Activated CD8-positive, alpha-beta T cell treated with anti-CD3 and anti-CD28 coated beads for 36 hours (primary cell): ENCODE data around the gene EID3. TPM values are rescaled to one million over a fixed set of nuclear protein-coding genes. Genes with fewer than 3 reads are reported as not detected.

Source experiments
- ATAC-seq: fragments of 200-7000 bp; cut with Tn5 transposase; one replicate; pipeline ENCODE4 v1.10.0; 2021; ENCODE audit warnings: mild to moderate bottlenecking, moderate library complexity
- CTCF ChIA-PET: fragments of 350-600 bp; sonication (Branson Sonifier 250); formaldehyde crosslinking; loops from one replicate; lab custom pipeline; 2021; ENCODE audit warnings: antibody characterized with exemption; lab: Charles Lee
- POLR2A ChIA-PET: fragments of 350-600 bp; sonication (Branson Sonifier 250); formaldehyde crosslinking; loops from one replicate; lab custom pipeline; 2021; ENCODE audit warnings: antibody characterized with exemption; lab: Charles Lee
- DNase-seq: peaks from one replicate; pipeline ENCODE4 v3.0.0-alpha.2; 2020
- H3K27ac Mint-ChIP-seq: one replicate; pipeline ENCODE4 v1.8.0; 2021; ENCODE audit warnings: mild to moderate bottlenecking, mixed read lengths
- H3K27me3 Mint-ChIP-seq: one replicate; pipeline ENCODE4 v1.8.0; 2021; ENCODE audit warnings: mixed read lengths
- H3K36me3 Mint-ChIP-seq: one replicate; pipeline ENCODE4 v1.8.0; 2021; ENCODE audit warnings: low read depth, mixed read lengths
- H3K4me1 Mint-ChIP-seq: one replicate; pipeline ENCODE4 v1.8.0; 2021; ENCODE audit warnings: low read depth, mixed read lengths
- H3K4me3 Mint-ChIP-seq: one replicate; pipeline ENCODE4 v1.8.0; 2021; ENCODE audit warnings: mild to moderate bottlenecking, moderate library complexity, mixed read lengths
- H3K9me3 Mint-ChIP-seq: one replicate; pipeline ENCODE4 v1.8.0; 2021; ENCODE audit warnings: mixed read lengths
- intact Hi-C: fragments of 100-400 bp; cut with micrococcal nuclease; formaldehyde crosslinking; loops from one replicate; pipeline ENCODE4 v1.10.0; 2022
- total RNA-seq, 2 experiments: library from RNA; stranded (reverse); gene quantifications; one replicate each; pipeline ENCODE4 v1.2.3, GENCODE V29; 2021
- TF ChIP-seq, protein P1 (sequence below): fragments of 200-600 bp; IDR thresholded peaks from one replicate; pipeline ENCODE4 v1.8.0; 2022; ENCODE audit warnings: antibody characterized with exemption, mild to moderate bottlenecking

The EID3 gene
- total RNA-seq, 2 experiments from 2014 or later = 3.7 to 4.8 TPM

DNA sequence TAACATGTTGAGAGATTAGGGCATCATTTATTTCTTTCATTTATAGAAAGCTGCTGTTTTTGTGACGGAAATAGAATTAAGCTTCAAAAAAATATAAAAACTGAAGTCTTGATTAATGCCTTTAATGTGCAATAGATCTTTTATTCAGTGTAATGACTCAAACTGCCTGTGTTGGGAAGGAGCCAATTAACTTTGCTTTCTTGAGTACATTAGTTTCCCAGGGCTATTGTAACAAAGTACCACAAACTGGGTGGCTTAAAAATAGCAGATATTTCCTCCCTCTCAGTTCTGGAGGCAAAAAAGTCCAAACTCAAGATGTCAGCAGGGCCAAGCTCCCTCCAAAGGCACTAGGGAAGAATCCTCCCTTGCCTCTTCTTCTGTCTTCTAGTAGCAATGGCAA lies 36.6 kb downstream of the EID3 start:
- ChIA-PET POLR2A (interaction anchor here (1.0 to 1.4 kb wide), 2 partner anchors 42 to 53 kb away, joined by 3 to 4 read pairs; no protein-coding TSS in a partner anchor), CTCF (interaction anchor here (0.8 to 1.5 kb wide), 6 partner anchors 11 to 140 kb away, joined by 3 to 4 read pairs (median 3); no protein-coding TSS in a partner anchor)
- DNase-seq (no peak), ATAC-seq (no peak)
- Mint-ChIP-seq H3K4me1 (no peaks in the 10 kb centered on the region), H3K9me3 (no peaks in the 10 kb centered on the region), H3K27me3 (no peaks in the 10 kb centered on the region), H3K27ac (no peak overlapping the region), H3K36me3 (peaks cover 50% of the 10 kb centered on the region), H3K4me3 (no peak overlapping the region)
- TF ChIP-seq, protein P1, sequence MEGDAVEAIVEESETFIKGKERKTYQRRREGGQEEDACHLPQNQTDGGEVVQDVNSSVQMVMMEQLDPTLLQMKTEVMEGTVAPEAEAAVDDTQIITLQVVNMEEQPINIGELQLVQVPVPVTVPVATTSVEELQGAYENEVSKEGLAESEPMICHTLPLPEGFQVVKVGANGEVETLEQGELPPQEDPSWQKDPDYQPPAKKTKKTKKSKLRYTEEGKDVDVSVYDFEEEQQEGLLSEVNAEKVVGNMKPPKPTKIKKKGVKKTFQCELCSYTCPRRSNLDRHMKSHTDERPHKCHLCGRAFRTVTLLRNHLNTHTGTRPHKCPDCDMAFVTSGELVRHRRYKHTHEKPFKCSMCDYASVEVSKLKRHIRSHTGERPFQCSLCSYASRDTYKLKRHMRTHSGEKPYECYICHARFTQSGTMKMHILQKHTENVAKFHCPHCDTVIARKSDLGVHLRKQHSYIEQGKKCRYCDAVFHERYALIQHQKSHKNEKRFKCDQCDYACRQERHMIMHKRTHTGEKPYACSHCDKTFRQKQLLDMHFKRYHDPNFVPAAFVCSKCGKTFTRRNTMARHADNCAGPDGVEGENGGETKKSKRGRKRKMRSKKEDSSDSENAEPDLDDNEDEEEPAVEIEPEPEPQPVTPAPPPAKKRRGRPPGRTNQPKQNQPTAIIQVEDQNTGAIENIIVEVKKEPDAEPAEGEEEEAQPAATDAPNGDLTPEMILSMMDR = no peak
- intact Hi-C loops = no loop called here

DNA sequence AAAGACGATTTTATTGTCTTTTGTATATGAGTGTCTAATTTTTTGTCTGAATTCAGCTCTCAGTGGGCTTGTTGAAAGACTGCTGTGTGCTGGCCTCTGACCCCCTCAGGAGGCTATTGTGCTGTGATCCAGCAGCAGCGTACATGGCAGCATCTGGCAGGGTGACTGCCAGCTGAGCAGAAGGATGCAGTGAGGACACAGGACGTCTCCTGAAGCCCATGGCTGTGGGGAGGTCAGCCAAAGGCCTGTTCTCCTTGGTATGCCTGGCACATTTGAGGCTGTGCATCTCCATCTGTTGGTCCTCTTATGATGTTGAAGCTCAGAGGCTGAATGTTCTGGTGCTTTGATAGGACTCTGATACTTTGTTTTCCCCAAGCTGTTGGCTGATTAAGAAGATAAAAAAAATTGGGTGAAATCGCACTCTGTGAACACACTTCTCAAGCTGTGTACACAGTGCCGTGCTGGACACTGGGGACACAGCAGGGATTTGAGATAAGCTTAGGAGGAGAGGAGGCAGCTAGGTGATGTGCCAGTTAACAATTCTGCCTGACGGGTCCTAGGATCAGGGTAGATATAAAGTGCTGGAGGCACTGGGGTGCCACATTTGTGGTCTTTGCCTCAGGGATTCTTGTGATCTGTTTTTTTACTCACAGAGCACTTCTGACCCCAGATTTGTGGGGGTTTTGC lies 37.5 kb downstream of the EID3 start:
- Mint-ChIP-seq H3K27ac (no peak overlapping the region), H3K9me3 (no peaks in the 10 kb centered on the region), H3K4me1 (no peaks in the 10 kb centered on the region), H3K36me3 (peaks cover 49% of the 10 kb centered on the region), H3K4me3 (no peak overlapping the region), H3K27me3 (no peaks in the 10 kb centered on the region)
- CTCF ChIA-PET = interaction anchor here (1.0 to 1.3 kb wide), 3 partner anchors 11 to 41 kb away, joined by 3 to 5 read pairs (median 3); no protein-coding TSS in a partner anchor
- POLR2A ChIA-PET = interaction anchor here (0.9 to 1.4 kb wide), 3 partner anchors 41 to 54 kb away, joined by 3 to 4 read pairs (median 3); no protein-coding TSS in a partner anchor
- ATAC-seq (no peak), DNase-seq (no peak)
- TF ChIP-seq, protein P1 = no peak
- intact Hi-C loops = no loop called here

DNA sequence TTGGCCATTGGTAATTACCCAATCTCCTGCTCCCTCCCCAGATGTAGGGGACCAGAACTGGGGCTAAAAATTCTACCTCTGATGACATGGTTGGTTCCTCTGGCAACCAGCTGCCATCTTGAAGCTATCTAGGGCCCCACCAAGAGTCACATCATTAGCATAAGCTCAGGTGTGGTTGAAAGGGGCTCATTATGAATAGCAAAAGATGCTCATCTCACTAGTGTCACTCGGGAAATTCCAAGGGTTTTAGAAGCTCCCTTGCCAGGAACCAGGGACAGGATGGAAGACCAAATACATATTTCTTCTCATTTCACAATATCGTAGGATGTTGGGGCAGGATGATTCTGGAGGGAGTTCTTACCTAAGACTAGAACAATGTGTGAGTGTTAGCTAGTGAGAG lies 38.6 kb downstream of the EID3 start:
- no peak for ATAC-seq
- TF ChIP-seq, protein P1 = no peak
- no peak overlapping the region for H3K4me3 Mint-ChIP-seq
- intact Hi-C loops = no loop called here
- H3K36me3 Mint-ChIP-seq = peaks cover 44% of the 10 kb centered on the region
- H3K4me1 Mint-ChIP-seq = no peaks in the 10 kb centered on the region
- ChIA-PET POLR2A (interaction anchor here (1.6 kb wide), 1 partner anchor 9 kb away, joined by 5 read pairs; no protein-coding TSS in a partner anchor), CTCF (interaction anchor here (1.2 to 1.4 kb wide), 2 partner anchors 10 to 16 kb away, joined by 5 read pairs; no protein-coding TSS in a partner anchor)
- no peak for DNase-seq
- H3K9me3 Mint-ChIP-seq = no peaks in the 10 kb centered on the region
- H3K27me3 Mint-ChIP-seq = no peaks in the 10 kb centered on the region
- H3K27ac Mint-ChIP-seq = no peak overlapping the region

DNA sequence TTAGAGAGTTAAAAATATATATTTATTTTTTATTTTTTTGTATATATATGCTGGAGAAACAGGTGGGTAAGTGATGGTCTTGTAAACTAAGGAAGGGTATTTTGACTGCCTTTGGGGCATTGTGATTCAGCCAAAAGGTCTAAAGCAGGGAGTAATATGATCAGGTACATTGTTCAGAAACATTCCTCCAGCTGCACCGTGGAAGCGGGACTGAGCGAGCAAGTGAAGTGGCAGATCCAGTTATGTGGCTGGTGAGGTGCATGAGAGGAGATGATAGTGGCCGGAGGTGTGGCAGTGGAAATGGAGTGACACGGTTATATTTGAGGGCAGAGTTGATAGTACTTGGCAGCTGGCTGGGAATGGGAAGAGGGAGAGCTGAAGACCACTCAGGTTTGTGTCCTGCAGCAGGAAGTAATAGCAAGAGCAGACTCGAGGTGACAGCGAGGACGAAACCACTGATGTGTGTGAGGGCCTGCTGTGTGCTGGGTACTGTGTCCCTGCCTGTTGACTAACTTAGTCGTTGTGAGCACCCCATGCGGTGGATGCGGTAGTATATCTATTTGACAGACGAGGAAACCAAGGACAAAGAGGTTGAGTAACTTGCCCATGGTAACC lies 39.2 kb downstream of the EID3 start:
- no peaks in the 10 kb centered on the region for H3K4me1 Mint-ChIP-seq
- intact Hi-C loops = no loop called here
- POLR2A ChIA-PET = interaction anchor here (0.8 to 1.6 kb wide), 2 partner anchors 7 to 9 kb away, joined by 3 to 5 read pairs; no protein-coding TSS in a partner anchor
- peaks cover 48% of the 10 kb centered on the region for H3K36me3 Mint-ChIP-seq
- CTCF ChIA-PET = interaction anchor here (1.2 to 1.4 kb wide), 2 partner anchors 9 to 16 kb away, joined by 5 read pairs; no protein-coding TSS in a partner anchor
- TF ChIP-seq, protein P1 = no peak
- no peak overlapping the region for H3K4me3 Mint-ChIP-seq
- H3K9me3 Mint-ChIP-seq = no peaks in the 10 kb centered on the region
- H3K27me3 Mint-ChIP-seq = no peaks in the 10 kb centered on the region
- ATAC-seq = no peak
- H3K27ac Mint-ChIP-seq = no peak overlapping the region
- DNase-seq = no peak
